DND-41 (cell line): ENCODE measurements around the gene SLC30A4.
"Not testable (repeated sequence)": the region's sequence is repeated elsewhere in the genome, so short reads cannot be mapped to it uniquely, and the experiment has no call there.

Experiments
- ATAC-seq: fragments of 200-7000 bp; cut with Tn5 transposase; 3 replicates; pipeline ENCODE4 v1.9.1; 2021; ENCODE audit warnings: low read depth; ENCODE audit not compliant: insufficient read depth
- DNase-seq: peaks from one replicate; pipeline ENCODE4 v3.0.0-alpha.2; 2020
- H2AFZ ChIP-seq: 2 replicates; pipeline ENCODE4 v1.6.0; 2012; ENCODE audit warnings: low read depth, low read length
- H3K27ac ChIP-seq: 2 replicates; pipeline ENCODE4 v1.5.1; 2012; ENCODE audit warnings: low read length, inconsistent platforms
- H3K27me3 ChIP-seq: fragments of 200-600 bp; sonication (generic); 2 replicates; pipeline ENCODE4 v1.6.0; 2012; ENCODE audit warnings: low read length, mild to moderate bottlenecking, inconsistent platforms; ENCODE audit not compliant: insufficient read depth, poor library complexity
- H3K36me3 ChIP-seq: 2 replicates; pipeline ENCODE4 v1.5.1; 2012; ENCODE audit warnings: low read length, inconsistent platforms; ENCODE audit not compliant: insufficient read depth
- H3K4me1 ChIP-seq: 2 replicates; pipeline ENCODE4 v1.5.1; 2012; ENCODE audit warnings: mild to moderate bottlenecking, low read length; ENCODE audit not compliant: insufficient read depth
- H3K4me2 ChIP-seq: 2 replicates; pipeline ENCODE4 v1.6.0; 2012; ENCODE audit warnings: mild to moderate bottlenecking, moderate library complexity, low read length, inconsistent platforms; ENCODE audit not compliant: insufficient read depth
- H3K4me3 ChIP-seq, 2 experiments: fragments of 200-600 bp in 1 of 2; shearing (Covaris generic) in 1 of 2; 2 replicates each; pipeline ENCODE4 v1.5.1; 2012 to 2016; ENCODE audit warnings: inconsistent platforms in 2 of 2, low read length in 2 of 2, mild to moderate bottlenecking in 2 of 2, low read depth in 1 of 2, moderate library complexity in 1 of 2
- H3K79me2 ChIP-seq: 2 replicates; pipeline ENCODE4 v1.6.0; 2012; ENCODE audit warnings: low read length, inconsistent platforms; ENCODE audit not compliant: insufficient read depth
- H3K9ac ChIP-seq: 2 replicates; pipeline ENCODE4 v1.6.0; 2012; ENCODE audit warnings: low read depth, mild to moderate bottlenecking, inconsistent platforms, low read length, moderate library complexity
- H3K9me3 ChIP-seq: 2 replicates; pipeline ENCODE4 v1.5.1; 2012; ENCODE audit warnings: low read length, moderate library complexity, mild to moderate bottlenecking, inconsistent platforms; ENCODE audit not compliant: insufficient read depth, severe bottlenecking
- H4K20me1 ChIP-seq: 2 replicates; pipeline ENCODE4 v1.6.0; 2012; ENCODE audit warnings: low read length; ENCODE audit not compliant: insufficient read depth
- EZH2 ChIP-seq: IDR thresholded peaks from 3 replicates; pipeline ENCODE4 v1.6.1; 2012; ENCODE audit warnings: borderline replicate concordance, low read depth, mild to moderate bottlenecking, moderate library complexity, low read length, inconsistent platforms; ENCODE audit not compliant: severe bottlenecking
- TF ChIP-seq, protein P1 (sequence below): IDR thresholded peaks from 2 replicates; pipeline ENCODE4 v1.5.1; 2012; ENCODE audit warnings: borderline replicate concordance, low read length, moderate library complexity, mild to moderate bottlenecking; ENCODE audit not compliant: poor library complexity, severe bottlenecking; ENCODE audit errors: extremely low read depth

The SLC30A4 gene

DNA sequence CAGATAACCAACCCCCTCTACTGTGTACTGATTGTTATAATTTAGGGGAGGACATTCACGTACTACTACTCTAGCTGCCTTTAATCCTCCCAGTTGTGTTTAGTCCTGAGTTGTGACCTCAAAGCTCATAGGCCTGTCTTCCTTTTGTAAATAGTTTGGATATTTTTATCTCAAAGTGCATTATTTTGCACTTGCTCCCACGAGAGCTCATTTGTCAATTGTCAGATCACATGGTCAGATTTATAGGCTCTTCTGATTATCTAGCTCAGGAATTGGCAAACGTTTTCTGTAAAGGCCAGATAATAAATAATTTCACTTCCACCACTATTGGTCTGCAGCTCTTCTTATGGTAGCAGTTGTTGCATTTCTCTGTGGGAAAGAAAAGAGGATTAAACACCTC lies 14.4 kb upstream of the SLC30A4 start:
- Histone ChIP-seq H4K20me1 (no peaks in the 10 kb centered on the region), H3K9me3 (no peaks in the 10 kb centered on the region), H3K4me2 (no peak overlapping the region), H3K4me3 (no peak overlapping the region), H2AFZ (no peak overlapping the region), H3K79me2 (no peaks in the 10 kb centered on the region), H3K4me1 (no peaks in the 10 kb centered on the region), H3K27me3 (no peaks in the 10 kb centered on the region), H3K9ac (no peak overlapping the region), H3K36me3 (no peaks in the 10 kb centered on the region), H3K27ac (no peak overlapping the region)
- DNase-seq, result no peak
- ATAC-seq, result no peak
- TF ChIP-seq, protein P1, sequence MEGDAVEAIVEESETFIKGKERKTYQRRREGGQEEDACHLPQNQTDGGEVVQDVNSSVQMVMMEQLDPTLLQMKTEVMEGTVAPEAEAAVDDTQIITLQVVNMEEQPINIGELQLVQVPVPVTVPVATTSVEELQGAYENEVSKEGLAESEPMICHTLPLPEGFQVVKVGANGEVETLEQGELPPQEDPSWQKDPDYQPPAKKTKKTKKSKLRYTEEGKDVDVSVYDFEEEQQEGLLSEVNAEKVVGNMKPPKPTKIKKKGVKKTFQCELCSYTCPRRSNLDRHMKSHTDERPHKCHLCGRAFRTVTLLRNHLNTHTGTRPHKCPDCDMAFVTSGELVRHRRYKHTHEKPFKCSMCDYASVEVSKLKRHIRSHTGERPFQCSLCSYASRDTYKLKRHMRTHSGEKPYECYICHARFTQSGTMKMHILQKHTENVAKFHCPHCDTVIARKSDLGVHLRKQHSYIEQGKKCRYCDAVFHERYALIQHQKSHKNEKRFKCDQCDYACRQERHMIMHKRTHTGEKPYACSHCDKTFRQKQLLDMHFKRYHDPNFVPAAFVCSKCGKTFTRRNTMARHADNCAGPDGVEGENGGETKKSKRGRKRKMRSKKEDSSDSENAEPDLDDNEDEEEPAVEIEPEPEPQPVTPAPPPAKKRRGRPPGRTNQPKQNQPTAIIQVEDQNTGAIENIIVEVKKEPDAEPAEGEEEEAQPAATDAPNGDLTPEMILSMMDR, result no peak
- TF ChIP-seq EZH2, result no peak

DNA sequence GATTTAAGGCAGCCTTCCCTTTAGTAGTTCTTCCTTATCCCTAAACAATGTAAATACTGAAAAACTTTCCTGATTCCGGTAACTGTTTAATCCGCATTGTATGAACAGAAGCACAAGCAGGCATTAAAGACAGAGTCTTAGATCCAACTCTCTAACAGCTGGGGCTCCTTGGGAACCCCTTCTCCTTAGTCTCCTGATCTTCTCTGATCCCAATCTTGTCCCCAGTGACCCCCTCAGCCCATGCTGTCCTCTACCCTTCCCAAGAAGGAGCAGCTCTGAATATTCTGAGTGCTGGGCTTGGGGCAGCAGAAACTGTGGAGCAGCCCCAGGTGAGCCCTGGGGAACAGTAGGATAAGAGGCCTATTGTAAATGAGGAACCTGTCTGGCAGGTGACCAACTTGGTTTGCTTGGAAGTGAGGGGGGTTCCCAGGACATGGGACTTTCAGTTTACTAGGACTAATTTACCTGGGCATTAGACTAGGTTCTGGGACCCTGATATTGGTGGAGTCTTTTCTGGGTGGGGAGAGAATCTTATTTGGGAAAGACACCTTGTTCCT lies 13.0 kb upstream of the SLC30A4 start:
- ATAC-seq, result no peak

DNA sequence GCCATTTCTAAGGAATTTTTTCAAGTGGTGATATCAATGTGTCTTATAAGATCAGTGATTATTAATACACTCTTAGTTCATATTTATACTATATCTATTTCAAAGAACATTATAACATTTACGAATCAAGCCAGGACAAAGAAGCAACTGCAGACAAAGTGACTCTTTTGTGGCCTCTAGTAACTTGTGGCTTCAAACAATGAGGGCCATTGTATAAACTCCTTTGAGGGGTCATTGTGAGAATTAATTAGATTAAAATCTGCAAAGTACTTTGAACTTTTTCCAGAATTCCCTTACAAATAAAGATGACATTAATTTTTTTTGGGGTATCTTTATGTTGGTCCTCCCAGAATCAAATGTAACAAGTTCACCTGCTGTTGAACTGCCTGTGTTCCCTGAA lies 12.3 kb upstream of the SLC30A4 start:
- Histone ChIP-seq H3K4me1 (no peaks in the 10 kb centered on the region), H3K9me3 (no peaks in the 10 kb centered on the region)

More for the DNA sequence above, 13.0 kb upstream of the SLC30A4 start:
- Histone ChIP-seq H3K4me3 (no peak overlapping the region), H3K36me3 (no peaks in the 10 kb centered on the region), H3K4me1 (no peaks in the 10 kb centered on the region), H3K4me2 (no peak overlapping the region), H3K27ac (no peak overlapping the region), H3K79me2 (no peaks in the 10 kb centered on the region), H3K9ac (no peak overlapping the region), H3K9me3 (no peaks in the 10 kb centered on the region), H3K27me3 (no peaks in the 10 kb centered on the region), H2AFZ (no peak overlapping the region), H4K20me1 (no peaks in the 10 kb centered on the region)
- no peak for DNase-seq
- TF ChIP-seq EZH2, result no peak
- TF ChIP-seq, protein P1, result no peak

DNA sequence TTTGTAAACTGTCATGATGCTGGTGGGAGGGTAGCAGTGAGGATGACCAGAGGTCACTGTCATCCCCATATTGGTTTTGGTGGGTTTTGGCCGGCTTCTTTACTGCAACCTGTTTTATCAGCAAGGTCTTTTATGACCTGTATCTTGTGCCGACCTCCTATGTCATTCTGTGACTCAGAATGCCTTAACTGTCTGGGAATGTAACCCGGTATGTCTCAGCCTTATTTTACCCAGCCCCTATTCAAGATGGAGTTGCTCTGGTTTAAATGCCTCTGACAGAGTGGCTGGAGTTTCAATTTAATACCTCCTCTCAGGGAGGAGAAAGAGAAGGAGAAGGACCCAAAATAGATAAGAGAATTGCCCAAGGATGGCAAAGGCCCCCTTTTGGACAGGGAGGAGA lies 10.3 kb upstream of the SLC30A4 start:
- H2AFZ ChIP-seq, H3K4me3 ChIP-seq, H3K4me2 ChIP-seq, H3K79me2 ChIP-seq, H3K9me3 ChIP-seq, DNase-seq, H3K27me3 ChIP-seq, ATAC-seq, H3K9ac ChIP-seq, H3K27ac ChIP-seq, H4K20me1 ChIP-seq, H3K36me3 ChIP-seq, H3K4me1 ChIP-seq: not testable (repeated sequence)

More for the DNA sequence above, 12.3 kb upstream of the SLC30A4 start:
- H3K27ac ChIP-seq, result no peak overlapping the region
- no peak overlapping the region for H3K4me2 ChIP-seq
- TF ChIP-seq, protein P1, result no peak
- TF ChIP-seq EZH2, result no peak
- H3K27me3 ChIP-seq, result peaks cover 2% of the 10 kb centered on the region
- DNase-seq (no peak), ATAC-seq (no peak)
- no peak overlapping the region for H2AFZ ChIP-seq
- no peaks in the 10 kb centered on the region for H3K36me3 ChIP-seq
- no peak overlapping the region for H3K4me3 ChIP-seq
- H3K79me2 ChIP-seq, result no peaks in the 10 kb centered on the region
- H3K9ac ChIP-seq, result no peak overlapping the region
- H4K20me1 ChIP-seq, result no peaks in the 10 kb centered on the region
